Liver (tissue), 9 donors: Measurements from ENCODE around the gene ENPP3. TPM values are rescaled to one million over a fixed set of nuclear protein-coding genes. Genes with fewer than 3 reads are reported as not detected.

Experiments used
- DNase-seq: peaks from one replicate; pipeline ENCODE4 v3.0.0-alpha.2; 2017; ENCODE audit warnings: low spot score
- H3K27ac ChIP-seq, 2 donors: one replicate each; pipeline ENCODE4 v1.7.0; 2013; ENCODE audit warnings: inconsistent platforms in 2 of 2, low read length in 2 of 2, control low read depth in 1 of 2, low read depth in 1 of 2, mild to moderate bottlenecking in 1 of 2
- H3K27me3 ChIP-seq, 4 donors: one replicate each; pipeline versions ENCODE4 v1.6.1 to v1.7.0; 2013; ENCODE audit warnings: low read length in 3 of 4, inconsistent platforms in 1 of 4, mild to moderate bottlenecking in 1 of 4, moderate library complexity in 1 of 4; ENCODE audit not compliant: control insufficient read depth in 4 of 4, insufficient read depth in 4 of 4
- H3K36me3 ChIP-seq, 4 donors: one replicate each; pipeline versions ENCODE4 v1.6.1 to v1.7.0; 2013; ENCODE audit warnings: low read length in 3 of 4, mild to moderate bottlenecking in 3 of 4, low read depth in 1 of 4, moderate library complexity in 1 of 4; ENCODE audit not compliant: control insufficient read depth in 4 of 4, insufficient read depth in 3 of 4
- H3K4me1 ChIP-seq, 4 donors: one replicate each; pipeline versions ENCODE4 v1.6.1 to v1.7.0; 2013; ENCODE audit warnings: low read length in 3 of 4, mild to moderate bottlenecking in 3 of 4, moderate library complexity in 1 of 4; ENCODE audit not compliant: control insufficient read depth in 4 of 4, insufficient read depth in 4 of 4
- H3K4me3 ChIP-seq, 3 donors: one replicate each; pipeline versions ENCODE4 v1.6.1 to v1.7.0; 2013; ENCODE audit warnings: low read length in 3 of 3, control low read depth in 1 of 3, low read depth in 1 of 3, mild to moderate bottlenecking in 1 of 3
- H3K9ac ChIP-seq, 2 donors: one replicate each; pipeline ENCODE4 v1.7.0; 2013; ENCODE audit warnings: low read length in 2 of 2, mild to moderate bottlenecking in 2 of 2, moderate library complexity in 2 of 2, control low read depth in 1 of 2, low read depth in 1 of 2
- H3K9me3 ChIP-seq, 4 donors: one replicate each; pipeline versions ENCODE4 v1.6.1 to v1.7.0; 2013; ENCODE audit warnings: low read length in 3 of 4; ENCODE audit not compliant: control insufficient read depth in 4 of 4
- ATF3 ChIP-seq: IDR thresholded peaks from 2 replicates; pipeline ENCODE4 v1.6.1; 2016; ENCODE audit warnings: antibody characterized with exemption
- CTCF ChIP-seq: fragments of 150-350 bp; IDR thresholded peaks from 2 replicates; pipeline ENCODE4 v1.5.1; 2017; ENCODE audit warnings: improper control_type of control experiment, low read depth, low read length; ENCODE audit not compliant: missing input control
- EGR1 ChIP-seq, 2 donors: IDR thresholded peaks; 2 replicates each; pipeline ENCODE4 v1.6.1; 2016 to 2018; ENCODE audit warnings: antibody characterized with exemption in 2 of 2, low read depth in 2 of 2
- FOXA1 ChIP-seq: IDR thresholded peaks from 2 replicates; pipeline ENCODE4 v1.6.1; 2016; ENCODE audit warnings: antibody characterized with exemption
- FOXA2 ChIP-seq: IDR thresholded peaks from 2 replicates; pipeline ENCODE4 v1.6.1; 2016; ENCODE audit warnings: antibody characterized with exemption
- GABPA ChIP-seq, 2 donors: IDR thresholded peaks in 1 of 2; conservative IDR thresholded peaks in 1 of 2; 2 replicates each; pipeline ENCODE4 v1.6.1; 2016; ENCODE audit warnings: antibody characterized with exemption in 2 of 2, mild to moderate bottlenecking in 1 of 2, moderate library complexity in 1 of 2
- HNF4A ChIP-seq, 2 donors: conservative IDR thresholded peaks; 2 replicates each; pipeline ENCODE4 v1.6.1; 2016; ENCODE audit warnings: antibody characterized with exemption in 2 of 2, mild to moderate bottlenecking in 2 of 2
- JUND ChIP-seq, 2 donors: IDR thresholded peaks; 2 replicates each; pipeline ENCODE4 v1.6.1; 2016; ENCODE audit warnings: antibody characterized with exemption in 2 of 2
- MAX ChIP-seq: IDR thresholded peaks from 2 replicates; pipeline ENCODE4 v1.6.1; 2016; ENCODE audit warnings: antibody characterized with exemption
- NR2F2 ChIP-seq: IDR thresholded peaks from 2 replicates; pipeline ENCODE4 v1.6.1; 2016; ENCODE audit warnings: antibody characterized with exemption
- REST ChIP-seq: IDR thresholded peaks from 2 replicates; pipeline ENCODE4 v1.6.1; 2016; ENCODE audit warnings: antibody characterized with exemption, mild to moderate bottlenecking
- RXRA ChIP-seq, 2 donors: IDR thresholded peaks; 2 replicates each; pipeline ENCODE4 v1.6.1; 2017 to 2018; ENCODE audit warnings: antibody characterized with exemption in 2 of 2, mild to moderate bottlenecking in 1 of 2
- SP1 ChIP-seq: IDR thresholded peaks from 2 replicates; pipeline ENCODE4 v1.6.1; 2018; ENCODE audit warnings: antibody characterized with exemption, mild to moderate bottlenecking
- YY1 ChIP-seq: IDR thresholded peaks from 2 replicates; pipeline ENCODE4 v1.6.1; 2016; ENCODE audit warnings: antibody characterized with exemption, mild to moderate bottlenecking
- WGBS: extraction: QIAGEN DNeasy Blood & Tissue Kit; methylation state at CpG from one replicate; pipeline ENCODE4 v1.1.7; 2013; 5-methylcytosine and 5-hydroxymethylcytosine counted together
- polyA plus RNA-seq, 2 donors: library from polyadenylated mRNA; stranded (reverse) in 1 of 2; unstranded in 1 of 2; fragments of 200-250 nt in 1 of 2; fragments of >200 nt in 1 of 2; fragmentation: Nextera tagmentation in 1 of 2; extraction: Ambion mirVana in 1 of 2; gene quantifications; one replicate each; pipeline versions ENCODE4 v1.2.1 to v1.2.3, GENCODE V29; 2013 to 2015
- total RNA-seq, 2 donors: library from RNA; depleted of rRNA; stranded (reverse); fragments of >200 nt; gene quantifications; one replicate each; pipeline ENCODE4 v1.2.3, GENCODE V29; 2014
- donor health status: healthy.
- donor health status: healthy.
- donor health status: healthy.
- donor health status: healthy.
- donor health status: healthy.

The ENPP3 gene
- total and polyA plus RNA-seq, 4 donors = 0.51 to 6.1 (median 1.1) TPM

GRCh38 chr6:131721161-131721560 is 84.1 kb downstream of the ENPP3 start:
- Histone ChIP-seq H3K36me3 (peaks cover 0 to under 1% (median 0%) of the 10 kb centered on the region in 4 donors), H3K4me1 (no peaks in the 10 kb centered on the region), H3K9me3 (no peaks in the 10 kb centered on the region), H3K27me3 (no peaks in the 10 kb centered on the region), H3K27ac (no peak overlapping the region), H3K9ac (no peak overlapping the region), H3K4me3 (no peak overlapping the region)
- no peak for DNase-seq
- TF ChIP-seq HNF4A (conservative IDR thresholded peaks at IDR 0.05) (no peak), MAX (no peak), SP1 (no peak), JUND (IDR thresholded peaks at IDR 0.05) (no peak), GABPA (IDR thresholded peaks at IDR 0.05 in 1 of 2, conservative IDR thresholded peaks at IDR 0.05 in 1 of 2) (no peak)
- 68% methylated on average over 2 of the region's 2 CpGs for WGBS

GRCh38 chr6:131724114-131724513 is 87.0 kb downstream of the ENPP3 start:
- Histone ChIP-seq H3K27ac (no peak overlapping the region), H3K4me1 (no peaks in the 10 kb centered on the region), H3K9me3 (peaks cover 0 to 6% (median 0%) of the 10 kb centered on the region in 4 donors), H3K9ac (no peak overlapping the region), H3K27me3 (no peaks in the 10 kb centered on the region), H3K36me3 (peaks cover 0 to 5% (median 0%) of the 10 kb centered on the region in 4 donors), H3K4me3 (no peak overlapping the region)
- no peak for TF ChIP-seq HNF4A (conservative IDR thresholded peaks at IDR 0.05)
- TF ChIP-seq EGR1 (IDR thresholded peaks at IDR 0.05; ENCODE audit: low read depth in 2 of 2) = no peak
- no peak for DNase-seq
- WGBS = 86% methylated on average over 2 of the region's 2 CpGs

GRCh38 chr6:131727467-131727866 is 90.4 kb downstream of the ENPP3 start:
- no peaks in the 10 kb centered on the region for H3K4me1 ChIP-seq
- H3K9me3 ChIP-seq = peaks cover 0 to 6% (median 0%) of the 10 kb centered on the region in 4 donors
- H3K27me3 ChIP-seq = no peaks in the 10 kb centered on the region
- peaks cover 0 to 5% (median 0%) of the 10 kb centered on the region in 4 donors for H3K36me3 ChIP-seq
- no peak for DNase-seq
- no peak overlapping the region for H3K9ac ChIP-seq
- TF ChIP-seq CTCF = no peak
- no peak for TF ChIP-seq EGR1 (IDR thresholded peaks at IDR 0.05; ENCODE audit: low read depth in 2 of 2)
- no peak for TF ChIP-seq RXRA (IDR thresholded peaks at IDR 0.05)
- no peak for TF ChIP-seq ATF3
- no peak for TF ChIP-seq YY1
- no peak for TF ChIP-seq FOXA2
- no peak for TF ChIP-seq MAX
- no peak for TF ChIP-seq FOXA1
- TF ChIP-seq REST = no peak
- TF ChIP-seq NR2F2 = no peak
- TF ChIP-seq GABPA (IDR thresholded peaks at IDR 0.05 in 1 of 2, conservative IDR thresholded peaks at IDR 0.05 in 1 of 2) = no peak
- H3K27ac ChIP-seq = no peak overlapping the region
- no peak overlapping the region for H3K4me3 ChIP-seq
- WGBS = 92% methylated on average over 5 of the region's 5 CpGs
